Cardiac septum (tissue), 1 donor: ENCODE results near the gene PCDHA11. TPM values are rescaled to one million over a fixed set of nuclear protein-coding genes. Genes with fewer than 3 reads are reported as not detected.
"Not testable (repeated sequence)": the region's sequence is repeated elsewhere in the genome, so short reads cannot be mapped to it uniquely, and the experiment has no call there.

Source experiments
- DNase-seq: peaks from one replicate; pipeline ENCODE4 v3.0.0-alpha.2; 2020; ENCODE audit warnings: low spot score
- intact Hi-C: fragments of 100-400 bp; cut with DNase I; formaldehyde crosslinking; loops from one replicate; pipeline ENCODE4 v1.14.0; 2022
- long read RNA-seq: library from polyadenylated mRNA; unstranded; transcript quantifications from one replicate; pipeline ENCODE4 v2.0.0, GENCODE V29; 2021
- total RNA-seq: library from RNA; stranded (reverse); fragmentation: NEBNext Ultra II Directional; extraction: Animal tissue kit (Norgen Biotek cat#: 25700); gene quantifications from one replicate; pipeline ENCODE4 v1.2.1, GENCODE V29; 2021
- donor health status: DM: no; HTN: no; CAD: no.

Gene PCDHA11, protein sequence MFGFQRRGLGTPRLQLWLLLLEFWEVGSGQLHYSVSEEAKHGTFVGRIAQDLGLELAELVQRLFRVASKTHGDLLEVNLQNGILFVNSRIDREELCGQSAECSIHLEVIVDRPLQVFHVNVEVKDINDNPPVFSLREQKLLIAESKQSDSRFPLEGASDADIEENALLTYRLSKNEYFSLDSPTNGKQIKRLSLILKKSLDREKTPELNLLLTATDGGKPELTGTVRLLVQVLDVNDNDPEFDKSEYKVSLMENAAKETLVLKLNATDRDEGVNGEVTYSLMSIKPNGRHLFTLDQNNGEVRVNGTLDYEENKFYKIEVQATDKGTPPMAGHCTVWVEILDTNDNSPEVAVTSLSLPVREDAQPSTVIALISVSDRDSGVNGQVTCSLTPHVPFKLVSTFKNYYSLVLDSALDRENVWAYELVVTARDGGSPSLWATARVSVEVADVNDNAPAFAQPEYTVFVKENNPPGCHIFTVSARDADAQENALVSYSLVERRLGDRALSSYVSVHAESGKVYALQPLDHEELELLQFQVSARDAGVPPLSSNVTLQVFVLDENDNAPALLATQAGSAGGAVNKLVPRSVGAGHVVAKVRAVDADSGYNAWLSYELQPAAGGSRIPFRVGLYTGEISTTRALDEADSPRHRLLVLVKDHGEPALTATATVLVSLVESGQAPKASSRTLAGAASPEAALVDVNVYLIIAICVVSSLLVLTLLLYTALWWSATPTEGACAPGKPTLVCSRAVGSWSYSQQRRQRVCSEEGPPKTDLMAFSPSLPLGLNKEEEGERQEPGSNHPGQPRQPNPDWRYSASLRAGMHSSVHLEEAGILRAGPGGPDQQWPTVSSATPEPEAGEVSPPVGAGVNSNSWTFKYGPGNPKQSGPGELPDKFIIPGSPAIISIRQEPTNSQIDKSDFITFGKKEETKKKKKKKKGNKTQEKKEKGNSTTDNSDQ
- not detected for total RNA-seq
- long read RNA-seq, result 0 reads

DNA sequence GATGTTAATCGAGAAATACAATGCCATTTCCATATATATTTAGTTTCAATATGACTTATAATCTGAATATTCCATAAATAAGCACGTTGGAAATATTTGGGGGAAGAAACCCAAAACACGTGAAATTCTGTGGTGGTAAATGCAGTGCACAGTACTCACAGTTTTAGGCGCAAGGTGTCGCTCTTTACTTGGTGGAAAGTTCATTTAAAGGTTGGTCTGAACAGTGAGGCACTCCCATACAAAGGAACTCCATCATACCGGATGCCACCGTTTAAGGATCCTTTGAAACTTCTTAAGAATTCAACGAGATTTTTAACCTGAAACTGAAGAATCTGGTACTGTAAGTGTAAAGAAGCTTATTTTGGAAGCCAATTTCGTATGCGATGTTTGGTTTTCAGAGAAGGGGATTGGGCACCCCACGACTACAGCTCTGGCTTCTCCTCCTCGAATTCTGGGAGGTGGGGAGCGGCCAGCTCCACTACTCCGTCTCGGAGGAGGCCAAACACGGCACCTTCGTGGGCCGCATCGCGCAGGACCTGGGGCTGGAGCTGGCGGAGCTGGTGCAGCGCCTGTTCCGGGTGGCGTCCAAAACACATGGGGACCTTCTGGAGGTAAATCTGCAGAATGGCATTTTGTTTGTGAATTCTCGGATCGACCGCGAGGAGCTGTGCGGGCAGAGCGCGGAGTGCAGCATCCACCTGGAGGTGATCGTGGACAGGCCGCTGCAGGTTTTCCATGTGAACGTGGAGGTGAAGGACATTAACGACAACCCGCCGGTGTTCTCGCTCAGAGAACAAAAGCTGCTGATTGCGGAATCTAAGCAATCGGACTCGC is at the start of gene PCDHA11:
TSS of gene PCDHA11 (plus strand) at position 237 of the 834 bp plus-strand sequence. CDS start at position 384, 147 bp downstream.
- DNase-seq, result no peak

DNA sequence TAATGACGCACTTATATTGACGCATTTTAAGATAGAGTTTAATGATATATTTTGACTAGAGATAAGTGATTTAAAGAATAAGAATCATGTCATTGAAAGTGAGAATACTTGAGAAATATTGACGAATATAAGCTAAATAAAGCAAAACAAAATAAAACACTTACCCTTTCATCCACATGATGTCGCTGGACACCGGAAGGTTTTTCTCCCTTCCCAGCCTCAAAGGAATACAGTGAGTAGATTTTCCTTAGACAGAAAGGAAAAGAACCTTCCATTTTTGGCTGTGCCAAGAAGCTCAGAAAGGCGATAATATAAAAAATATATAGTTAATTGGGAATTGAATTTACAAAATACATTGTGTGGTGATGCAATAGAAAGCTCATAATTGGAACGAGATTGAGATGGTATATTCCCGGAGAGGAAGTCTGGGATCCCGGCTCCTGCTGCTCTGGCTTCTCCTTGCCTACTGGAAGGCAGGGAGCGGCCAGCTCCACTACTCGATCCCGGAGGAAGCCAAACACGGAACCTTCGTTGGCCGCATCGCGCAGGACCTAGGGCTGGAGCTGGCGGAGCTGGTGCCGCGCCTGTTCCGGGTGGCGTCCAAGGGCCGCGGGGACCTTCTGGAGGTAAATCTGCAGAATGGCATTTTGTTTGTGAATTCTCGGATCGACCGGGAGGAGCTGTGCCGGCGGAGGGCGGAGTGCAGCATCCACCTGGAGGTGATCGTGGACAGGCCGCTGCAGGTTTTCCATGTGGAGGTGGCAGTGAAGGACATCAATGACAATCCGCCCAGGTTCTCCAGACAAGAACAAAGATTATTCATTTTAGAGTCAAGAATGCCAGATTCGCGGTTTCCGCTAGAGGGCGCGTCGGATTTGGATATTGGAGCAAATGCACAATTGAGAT is 47.1 kb upstream of the PCDHA11 start, which contains the start of gene PCDHA5:
TSS of gene PCDHA5 (plus strand) at position 239 of the 906 bp plus-strand sequence.
- no peak for DNase-seq
- intact Hi-C loops, result no loop called here

More for the DNA sequence above, at the start of gene PCDHA11:
- intact Hi-C loops, result no loop called here

DNA sequence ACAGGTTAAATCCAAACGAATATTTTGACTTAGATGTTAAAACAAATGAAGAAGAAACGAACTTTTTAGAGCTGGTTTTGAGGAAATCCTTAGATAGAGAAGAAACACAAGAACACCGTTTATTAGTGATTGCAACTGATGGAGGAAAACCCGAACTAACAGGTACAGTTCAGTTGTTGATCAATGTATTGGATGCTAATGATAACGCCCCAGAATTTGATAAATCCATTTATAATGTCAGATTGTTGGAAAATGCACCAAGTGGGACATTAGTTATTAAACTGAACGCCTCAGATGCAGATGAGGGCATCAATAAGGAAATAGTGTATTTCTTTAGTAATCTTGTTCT is 46.5 kb upstream of the PCDHA11 start:
- DNase-seq, result no peak

DNA sequence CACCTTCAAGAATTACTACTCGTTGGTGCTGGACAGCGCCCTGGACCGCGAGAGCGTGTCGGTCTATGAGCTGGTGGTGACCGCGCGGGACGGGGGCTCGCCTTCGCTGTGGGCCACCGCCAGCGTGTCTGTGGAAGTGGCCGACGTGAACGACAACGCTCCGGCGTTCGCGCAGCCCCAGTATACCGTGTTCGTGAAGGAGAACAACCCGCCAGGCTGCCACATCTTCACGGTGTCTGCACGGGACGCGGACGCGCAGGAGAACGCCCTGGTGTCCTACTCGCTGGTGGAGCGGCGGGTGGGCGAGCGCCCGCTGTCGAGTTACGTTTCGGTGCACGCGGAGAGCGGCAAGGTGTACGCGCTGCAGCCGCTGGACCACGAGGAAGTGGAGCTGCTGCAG is 45.8 kb upstream of the PCDHA11 start:
- intact Hi-C loops, DNase-seq: not testable (repeated sequence)

More for the DNA sequence above, 46.5 kb upstream of the PCDHA11 start:
- intact Hi-C loops, result no loop called here

DNA sequence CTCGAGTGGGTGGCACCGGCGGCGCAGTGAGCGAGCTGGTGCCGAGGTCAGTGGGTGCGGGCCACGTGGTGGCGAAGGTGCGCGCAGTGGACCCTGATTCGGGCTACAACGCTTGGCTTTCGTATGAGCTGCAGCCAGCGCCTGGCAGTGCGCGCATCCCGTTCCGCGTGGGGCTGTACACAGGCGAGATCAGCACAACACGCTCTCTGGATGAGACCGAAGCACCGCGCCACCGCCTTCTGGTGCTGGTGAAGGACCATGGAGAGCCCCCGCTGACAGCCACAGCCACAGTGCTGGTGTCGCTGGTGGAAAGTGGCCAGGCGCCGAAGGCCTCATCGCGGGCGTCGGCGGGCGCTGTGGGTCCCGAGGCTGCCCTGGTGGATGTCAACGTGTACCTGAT is 45.3 kb upstream of the PCDHA11 start:
- DNase-seq, result no peak

DNA sequence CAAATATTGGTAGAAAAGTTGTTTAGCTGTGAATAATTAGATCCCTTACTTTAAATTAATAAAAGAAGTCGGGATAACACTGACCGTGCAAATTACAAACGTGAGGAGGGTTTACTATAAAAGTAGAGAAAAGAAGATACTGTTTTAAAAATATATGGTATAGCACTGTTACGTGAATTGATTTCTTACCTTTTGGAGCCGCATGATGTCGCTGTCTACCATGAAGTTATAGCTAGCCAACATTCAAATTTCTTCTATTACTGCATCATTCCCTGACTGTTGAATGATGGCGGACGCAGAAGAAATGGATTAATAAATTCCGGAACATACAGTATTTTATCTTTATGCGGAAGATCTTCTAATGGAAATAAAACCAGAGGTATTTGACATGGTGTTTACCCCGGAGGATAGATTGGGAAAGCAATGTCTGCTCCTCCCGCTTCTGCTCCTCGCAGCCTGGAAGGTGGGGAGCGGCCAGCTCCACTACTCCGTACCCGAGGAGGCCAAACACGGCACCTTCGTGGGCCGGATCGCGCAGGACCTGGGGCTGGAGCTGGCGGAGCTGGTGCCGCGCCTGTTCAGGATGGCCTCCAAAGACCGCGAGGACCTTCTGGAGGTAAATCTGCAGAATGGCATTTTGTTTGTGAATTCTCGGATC is 40.9 kb upstream of the PCDHA11 start, which contains the start of gene PCDHA6:
TSS of gene PCDHA6 (plus strand) at position 257 of the 658 bp plus-strand sequence. CDS start at position 389, 132 bp downstream.
- DNase-seq, result no peak
- intact Hi-C loops, result no loop called here

More for the DNA sequence above, 45.3 kb upstream of the PCDHA11 start:
- intact Hi-C loops, result no loop called here

DNA sequence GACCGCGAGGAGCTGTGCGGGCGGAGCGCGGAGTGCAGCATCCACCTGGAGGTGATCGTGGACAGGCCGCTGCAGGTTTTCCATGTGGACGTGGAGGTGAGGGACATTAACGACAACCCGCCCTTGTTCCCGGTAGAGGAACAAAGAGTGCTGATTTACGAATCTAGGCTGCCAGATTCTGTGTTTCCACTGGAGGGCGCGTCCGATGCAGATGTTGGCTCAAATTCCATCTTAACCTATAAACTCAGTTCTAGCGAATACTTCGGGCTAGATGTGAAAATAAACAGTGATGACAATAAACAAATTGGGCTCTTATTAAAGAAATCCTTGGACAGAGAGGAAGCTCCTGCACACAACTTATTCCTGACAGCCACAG is 40.4 kb upstream of the PCDHA11 start:
- intact Hi-C loops, result no loop called here
- DNase-seq, result no peak

DNA sequence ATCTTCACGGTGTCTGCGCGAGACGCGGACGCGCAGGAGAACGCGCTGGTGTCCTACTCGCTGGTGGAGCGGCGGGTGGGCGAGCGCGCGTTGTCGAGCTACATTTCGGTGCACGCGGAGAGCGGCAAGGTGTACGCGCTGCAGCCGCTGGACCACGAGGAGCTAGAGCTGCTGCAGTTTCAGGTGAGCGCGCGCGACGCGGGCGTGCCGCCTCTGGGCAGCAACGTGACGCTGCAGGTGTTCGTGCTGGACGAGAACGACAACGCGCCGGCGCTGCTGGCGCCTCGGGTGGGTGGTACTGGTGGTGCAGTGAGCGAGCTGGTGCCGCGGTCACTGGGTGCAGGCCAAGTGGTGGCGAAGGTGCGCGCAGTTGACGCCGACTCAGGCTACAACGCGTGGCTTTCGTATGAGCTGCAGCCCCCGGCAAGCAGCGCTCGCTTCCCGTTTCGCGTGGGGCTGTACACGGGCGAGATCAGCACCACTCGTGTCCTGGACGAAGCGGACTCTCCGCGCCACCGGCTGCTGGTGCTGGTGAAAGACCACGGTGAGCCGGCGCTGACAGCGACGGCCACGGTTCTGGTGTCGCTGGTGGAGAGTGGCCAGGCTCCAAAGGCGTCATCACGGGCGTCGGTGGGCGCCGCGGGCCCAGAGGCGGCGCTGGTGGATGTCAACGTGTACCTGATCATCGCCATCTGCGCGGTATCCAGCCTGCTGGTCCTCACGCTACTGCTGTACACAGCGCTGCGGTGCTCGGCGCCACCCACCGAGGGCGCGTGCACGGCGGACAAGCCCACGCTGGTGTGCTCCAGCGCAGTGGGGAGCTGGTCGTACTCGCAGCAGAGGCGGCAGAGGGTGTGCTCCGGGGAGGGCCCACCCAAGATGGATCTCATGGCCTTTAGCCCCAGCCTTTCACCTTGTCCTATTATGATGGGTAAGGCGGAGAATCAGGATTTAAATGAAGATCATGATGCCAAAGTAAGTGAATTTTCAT is 39.0 kb upstream of the PCDHA11 start:
- intact Hi-C loops, DNase-seq: not testable (repeated sequence)

DNA sequence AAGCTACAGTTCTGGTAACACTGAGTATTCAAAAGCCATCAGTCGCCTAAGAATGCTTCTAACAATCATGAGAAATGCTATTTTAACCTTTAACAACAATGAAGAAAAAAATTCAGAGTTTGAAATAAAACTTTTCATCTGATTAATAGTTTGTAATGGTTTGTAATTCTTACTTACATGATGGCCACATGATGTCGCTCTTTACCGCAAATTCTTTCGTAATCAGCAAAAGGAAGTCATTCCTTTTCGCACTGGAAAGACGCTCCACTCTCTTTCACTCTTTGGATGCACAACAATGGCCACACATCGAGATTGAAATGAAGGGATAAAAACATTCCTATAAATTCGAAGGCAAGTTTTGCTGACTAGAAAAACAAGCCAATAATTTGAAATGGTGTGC is 34.8 kb upstream of the PCDHA11 start, which contains the start of gene PCDHA7:
TSS of gene PCDHA7 (plus strand) at position 277 of the 400 bp plus-strand sequence. CDS start at position 392, 115 bp downstream.
- intact Hi-C loops, result no loop called here
- no peak for DNase-seq

DNA sequence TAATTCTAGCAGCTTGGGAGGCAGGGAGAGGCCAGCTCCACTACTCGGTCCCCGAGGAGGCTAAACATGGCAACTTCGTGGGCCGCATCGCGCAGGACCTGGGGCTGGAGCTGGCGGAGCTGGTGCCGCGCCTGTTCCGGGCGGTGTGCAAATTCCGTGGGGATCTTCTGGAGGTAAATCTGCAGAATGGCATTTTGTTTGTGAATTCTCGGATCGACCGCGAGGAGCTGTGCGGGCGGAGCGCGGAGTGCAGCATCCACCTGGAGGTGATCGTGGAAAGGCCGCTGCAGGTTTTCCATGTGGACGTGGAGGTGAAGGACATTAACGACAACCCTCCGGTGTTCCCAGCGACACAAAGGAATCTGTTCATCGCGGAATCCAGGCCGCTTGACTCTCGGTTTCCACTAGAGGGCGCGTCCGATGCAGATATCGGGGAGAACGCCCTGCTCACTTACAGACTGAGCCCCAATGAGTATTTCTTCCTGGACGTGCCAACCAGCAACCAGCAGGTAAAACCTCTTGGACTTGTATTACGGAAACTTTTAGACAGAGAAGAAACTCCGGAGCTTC is 34.2 kb upstream of the PCDHA11 start:
- intact Hi-C loops, DNase-seq: not testable (repeated sequence)

DNA sequence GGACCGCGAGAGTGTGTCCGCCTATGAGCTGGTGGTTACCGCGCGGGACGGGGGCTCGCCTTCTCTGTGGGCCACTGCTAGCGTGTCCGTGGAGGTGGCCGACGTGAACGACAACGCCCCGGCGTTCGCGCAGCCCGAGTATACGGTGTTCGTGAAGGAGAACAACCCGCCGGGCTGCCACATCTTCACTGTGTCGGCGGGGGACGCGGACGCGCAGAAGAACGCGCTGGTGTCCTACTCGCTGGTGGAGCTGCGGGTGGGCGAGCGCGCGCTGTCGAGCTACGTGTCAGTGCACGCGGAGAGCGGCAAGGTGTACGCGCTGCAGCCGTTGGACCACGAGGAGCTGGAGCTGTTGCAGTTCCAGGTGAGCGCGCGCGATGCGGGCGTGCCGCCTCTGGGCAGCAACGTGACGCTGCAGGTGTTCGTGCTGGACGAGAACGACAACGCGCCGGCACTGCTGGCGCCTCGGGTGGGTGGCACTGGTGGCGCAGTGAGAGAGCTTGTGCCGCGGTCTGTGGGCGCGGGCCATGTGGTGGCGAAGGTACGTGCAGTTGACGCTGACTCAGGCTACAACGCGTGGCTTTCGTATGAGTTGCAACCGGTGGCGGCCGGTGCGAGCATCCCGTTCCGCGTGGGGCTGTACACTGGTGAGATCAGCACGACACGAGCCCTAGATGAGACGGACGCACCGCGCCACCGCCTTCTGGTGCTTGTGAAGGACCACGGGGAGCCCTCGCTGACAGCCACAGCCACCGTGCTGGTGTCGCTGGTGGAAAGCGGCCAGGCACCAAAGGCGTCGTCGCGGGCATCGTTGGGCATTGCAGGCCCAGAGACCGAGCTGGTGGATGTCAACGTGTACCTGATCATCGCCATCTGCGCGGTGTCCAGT is 32.9 kb upstream of the PCDHA11 start:
- no peak for DNase-seq
- intact Hi-C loops, result no loop called here

DNA sequence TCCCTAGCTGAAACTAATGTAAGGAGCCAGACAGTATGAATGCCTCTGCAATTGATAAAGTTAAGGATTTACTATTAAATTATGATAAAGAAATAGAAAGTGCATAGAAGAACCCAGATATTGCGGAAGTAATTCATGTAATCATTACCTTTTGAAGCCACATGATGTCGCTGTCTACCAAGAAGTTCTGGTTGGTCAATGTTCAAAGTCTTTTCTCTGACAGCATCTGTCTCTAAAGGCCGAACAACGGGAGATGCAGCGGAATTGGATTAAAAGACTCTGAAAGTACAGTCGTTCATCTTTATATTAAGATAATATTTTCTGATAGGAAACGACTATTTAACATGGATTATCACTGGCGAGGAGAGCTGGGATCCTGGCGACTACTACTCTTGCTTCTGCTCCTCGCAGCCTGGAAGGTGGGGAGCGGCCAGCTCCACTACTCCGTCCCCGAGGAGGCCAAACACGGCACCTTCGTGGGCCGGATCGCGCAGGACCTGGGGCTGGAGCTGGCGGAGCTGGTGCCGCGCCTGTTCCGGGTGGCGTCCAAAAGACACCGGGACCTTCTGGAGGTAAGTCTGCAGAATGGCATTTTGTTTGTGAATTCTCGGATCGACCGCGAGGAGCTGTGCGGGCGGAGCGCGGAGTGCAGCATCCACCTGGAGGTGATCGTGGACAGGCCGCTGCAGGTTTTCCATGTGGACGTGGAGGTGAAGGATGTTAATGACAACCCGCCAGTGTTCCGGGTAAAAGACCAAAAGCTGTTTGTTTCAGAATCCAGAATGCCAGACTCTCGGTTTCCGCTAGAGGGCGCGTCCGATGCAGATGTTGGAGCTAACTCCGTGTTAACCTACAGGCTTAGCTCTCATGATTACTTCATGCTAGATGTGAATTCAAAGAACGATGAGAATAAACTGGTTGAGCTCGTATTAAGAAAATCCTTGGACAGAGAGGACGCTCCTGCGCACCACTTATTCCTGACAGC is 27.5 kb upstream of the PCDHA11 start, which contains the start of gene PCDHA8:
TSS of gene PCDHA8 (plus strand) at position 210 of the 985 bp plus-strand sequence. CDS start at position 345, 135 bp downstream.
- no peak for DNase-seq
- intact Hi-C loops, result no loop called here

DNA sequence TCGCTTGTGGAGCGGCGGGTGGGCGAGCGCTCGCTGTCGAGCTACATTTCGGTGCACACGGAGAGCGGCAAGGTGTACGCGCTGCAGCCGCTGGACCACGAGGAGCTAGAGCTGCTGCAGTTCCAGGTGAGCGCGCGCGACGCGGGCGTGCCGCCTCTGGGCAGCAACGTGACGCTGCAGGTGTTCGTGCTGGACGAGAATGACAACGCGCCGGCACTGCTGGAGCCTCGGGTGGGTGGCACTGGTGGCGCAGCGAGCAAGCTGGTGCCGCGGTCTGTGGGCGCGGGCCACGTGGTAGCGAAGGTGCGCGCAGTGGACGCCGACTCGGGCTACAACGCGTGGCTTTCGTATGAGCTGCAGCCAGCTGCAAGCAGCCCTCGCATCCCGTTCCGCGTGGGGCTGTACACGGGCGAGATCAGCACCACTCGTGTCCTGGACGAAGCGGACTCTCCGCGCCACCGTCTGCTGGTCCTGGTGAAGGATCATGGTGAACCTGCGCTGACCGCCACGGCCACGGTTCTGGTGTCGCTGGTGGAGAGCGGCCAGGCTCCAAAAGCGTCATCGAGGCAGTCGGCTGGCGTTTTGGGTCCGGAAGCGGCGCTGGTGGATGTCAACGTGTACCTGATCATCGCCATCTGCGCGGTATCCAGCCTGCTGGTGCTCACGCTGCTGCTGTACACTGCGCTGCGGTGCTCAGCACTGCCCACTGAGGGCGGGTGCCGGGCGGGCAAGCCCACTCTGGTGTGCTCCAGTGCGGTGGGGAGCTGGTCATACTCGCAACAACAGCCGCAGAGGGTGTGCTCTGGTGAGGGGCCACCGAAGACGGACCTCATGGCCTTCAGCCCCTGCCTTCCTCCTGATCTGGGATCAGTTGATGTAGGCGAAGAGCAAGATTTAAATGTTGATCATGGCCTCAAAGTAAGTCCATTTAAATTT is 25.7 kb upstream of the PCDHA11 start:
- intact Hi-C loops, result no loop called here
- no peak for DNase-seq
